ENCODE data around the gene LMNTD1.

DNA sequence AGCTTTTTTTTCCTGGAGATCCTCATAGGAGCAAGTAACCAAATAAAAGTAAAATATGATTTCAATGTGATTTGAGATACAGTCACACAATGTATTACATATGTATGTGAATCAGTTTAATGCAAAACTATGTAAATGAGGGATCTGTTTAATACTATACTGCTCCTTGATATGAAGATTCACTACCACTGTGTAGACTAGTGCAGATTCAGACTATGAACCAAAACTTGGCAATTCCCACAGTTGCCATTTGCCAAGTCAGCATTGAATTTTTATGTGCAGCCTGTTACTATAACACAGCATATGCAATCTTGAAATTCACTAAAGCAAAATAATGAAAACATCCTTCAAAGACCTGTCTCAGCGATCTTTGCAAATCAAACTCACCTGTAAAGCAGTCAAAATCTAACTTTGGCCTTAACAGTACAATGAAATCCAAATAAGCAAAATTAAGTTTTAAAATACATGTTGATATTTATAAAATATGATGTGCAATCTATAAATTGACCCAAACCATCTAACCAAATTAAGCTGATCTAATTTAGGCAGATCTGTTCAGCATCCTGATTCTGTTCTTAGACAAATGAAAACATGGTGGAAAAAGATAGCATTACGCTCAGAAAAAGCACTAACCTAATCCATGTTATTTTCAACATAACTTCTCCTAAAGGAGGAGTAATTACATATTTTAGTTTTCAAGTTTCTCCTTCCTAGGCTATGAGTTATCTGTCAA, 25.5 kb upstream of the LMNTD1 start:
- TF ChIP-seq EP300 (conservative IDR thresholded peaks at IDR 0.05; ENCODE audit: poor library complexity, severe bottlenecking) (no peak), CTCF (IDR thresholded peaks at IDR 0.05; ENCODE audit: poor library complexity, severe bottlenecking) (no peak), RAD21 (conservative IDR thresholded peaks at IDR 0.05) (no peak), EZH2 (IDR thresholded peaks at IDR 0.05; ENCODE audit: borderline replicate concordance, insufficient read depth, low read length, poor library complexity, severe bottlenecking) (no peak), SMC3 (conservative IDR thresholded peaks at IDR 0.05; ENCODE audit: poor library complexity) (no peak), TAF1 (IDR thresholded peaks at IDR 0.05; ENCODE audit: low read depth) (no peak), POLR2AphosphoS5 (IDR thresholded peaks at IDR 0.05) (no peak), MXI1 (conservative IDR thresholded peaks at IDR 0.05; ENCODE audit: poor library complexity, severe bottlenecking) (no peak)
- TF ChIP-seq, protein P1, sequence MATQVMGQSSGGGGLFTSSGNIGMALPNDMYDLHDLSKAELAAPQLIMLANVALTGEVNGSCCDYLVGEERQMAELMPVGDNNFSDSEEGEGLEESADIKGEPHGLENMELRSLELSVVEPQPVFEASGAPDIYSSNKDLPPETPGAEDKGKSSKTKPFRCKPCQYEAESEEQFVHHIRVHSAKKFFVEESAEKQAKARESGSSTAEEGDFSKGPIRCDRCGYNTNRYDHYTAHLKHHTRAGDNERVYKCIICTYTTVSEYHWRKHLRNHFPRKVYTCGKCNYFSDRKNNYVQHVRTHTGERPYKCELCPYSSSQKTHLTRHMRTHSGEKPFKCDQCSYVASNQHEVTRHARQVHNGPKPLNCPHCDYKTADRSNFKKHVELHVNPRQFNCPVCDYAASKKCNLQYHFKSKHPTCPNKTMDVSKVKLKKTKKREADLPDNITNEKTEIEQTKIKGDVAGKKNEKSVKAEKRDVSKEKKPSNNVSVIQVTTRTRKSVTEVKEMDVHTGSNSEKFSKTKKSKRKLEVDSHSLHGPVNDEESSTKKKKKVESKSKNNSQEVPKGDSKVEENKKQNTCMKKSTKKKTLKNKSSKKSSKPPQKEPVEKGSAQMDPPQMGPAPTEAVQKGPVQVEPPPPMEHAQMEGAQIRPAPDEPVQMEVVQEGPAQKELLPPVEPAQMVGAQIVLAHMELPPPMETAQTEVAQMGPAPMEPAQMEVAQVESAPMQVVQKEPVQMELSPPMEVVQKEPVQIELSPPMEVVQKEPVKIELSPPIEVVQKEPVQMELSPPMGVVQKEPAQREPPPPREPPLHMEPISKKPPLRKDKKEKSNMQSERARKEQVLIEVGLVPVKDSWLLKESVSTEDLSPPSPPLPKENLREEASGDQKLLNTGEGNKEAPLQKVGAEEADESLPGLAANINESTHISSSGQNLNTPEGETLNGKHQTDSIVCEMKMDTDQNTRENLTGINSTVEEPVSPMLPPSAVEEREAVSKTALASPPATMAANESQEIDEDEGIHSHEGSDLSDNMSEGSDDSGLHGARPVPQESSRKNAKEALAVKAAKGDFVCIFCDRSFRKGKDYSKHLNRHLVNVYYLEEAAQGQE (IDR thresholded peaks at IDR 0.05; ENCODE audit: borderline replicate concordance) = no peak

All from neural cell (in vitro differentiated cells).